WTC11 (cell line): ENCODE measurements around the gene UGT1A9. TPM values are rescaled to one million over a fixed set of nuclear protein-coding genes. Genes with fewer than 3 reads are reported as not detected.

Experiments
- ATAC-seq: fragments of 200-7000 bp; cut with Tn5 transposase; 2 replicates; pipeline ENCODE4 v1.10.0; 2021; ENCODE audit warnings: mild to moderate bottlenecking, moderate library complexity
- CTCF ChIA-PET: fragments of 300-600 bp; sonication (Branson Sonifier 250); formaldehyde crosslinking; loops from one replicate; lab custom pipeline; 2021; ENCODE audit warnings: antibody characterized with exemption; lab: Charles Lee
- POLR2A ChIA-PET: fragments of 350-600 bp; sonication (Branson Sonifier 250); formaldehyde crosslinking; loops from one replicate; lab custom pipeline; 2021; ENCODE audit warnings: antibody characterized with exemption; lab: Charles Lee
- DNase-seq: peaks from one replicate; pipeline ENCODE4 v3.0.0; 2021; ENCODE audit warnings: low spot score
- H3K27ac Mint-ChIP-seq: 2 replicates; pipeline ENCODE4 v1.8.0; 2021; ENCODE audit warnings: mixed read lengths
- H3K27me3 Mint-ChIP-seq: 2 replicates; pipeline ENCODE4 v1.8.0; 2021; ENCODE audit warnings: low read depth, mild to moderate bottlenecking, moderate library complexity, mixed read lengths
- H3K36me3 Mint-ChIP-seq: 2 replicates; pipeline ENCODE4 v1.8.0; 2021; ENCODE audit warnings: mixed read lengths
- H3K4me1 Mint-ChIP-seq: 2 replicates; pipeline ENCODE4 v1.8.0; 2022; ENCODE audit warnings: mixed read lengths
- H3K4me3 Mint-ChIP-seq: 2 replicates; pipeline ENCODE4 v1.8.0; 2021; ENCODE audit warnings: mild to moderate bottlenecking, moderate library complexity, mixed read lengths
- H3K9me3 Mint-ChIP-seq: 2 replicates; pipeline ENCODE4 v1.8.0; 2021; ENCODE audit warnings: mixed read lengths
- CREB1 ChIP-seq: sonication (generic); formaldehyde crosslinking; IDR thresholded peaks from 2 replicates; pipeline ENCODE4 v1.8.0; 2023; ENCODE audit warnings: mild to moderate bottlenecking, missing genetic modification reagents
- CTCF ChIP-seq: fragments of 200-600 bp; IDR thresholded peaks from 2 replicates; pipeline ENCODE4 v1.8.0; 2022; ENCODE audit warnings: antibody characterized with exemption
- E2F4 ChIP-seq: sonication (generic); formaldehyde crosslinking; IDR thresholded peaks from 2 replicates; pipeline ENCODE4 v1.8.1; 2022; ENCODE audit warnings: low read depth, mild to moderate bottlenecking, moderate library complexity, missing genetic modification reagents, borderline replicate concordance
- ELF4 ChIP-seq: sonication (generic); formaldehyde crosslinking; IDR thresholded peaks from 2 replicates; pipeline ENCODE4 v1.8.1; 2022; ENCODE audit warnings: low read depth, mild to moderate bottlenecking, moderate library complexity, missing genetic modification reagents
- ETV6 ChIP-seq: sonication (generic); formaldehyde crosslinking; IDR thresholded peaks from 2 replicates; pipeline ENCODE4 v1.8.1; 2022; ENCODE audit warnings: mild to moderate bottlenecking, missing genetic modification reagents
- FOXP4 ChIP-seq: sonication (generic); formaldehyde crosslinking; IDR thresholded peaks from 2 replicates; pipeline ENCODE4 v1.8.0; 2022; ENCODE audit warnings: mild to moderate bottlenecking, missing genetic modification reagents
- GTF2I ChIP-seq: fragments of 250-450 bp; sonication (Bioruptor Pico); conservative IDR thresholded peaks from 2 replicates; pipeline ENCODE4 v1.4.0; 2021; ENCODE audit warnings: mild to moderate bottlenecking
- HMGXB4 ChIP-seq: sonication (generic); formaldehyde crosslinking; IDR thresholded peaks from 2 replicates; pipeline ENCODE4 v1.8.1; 2023; ENCODE audit warnings: mild to moderate bottlenecking, moderate library complexity, missing genetic modification reagents
- KAT7 ChIP-seq: sonication (generic); formaldehyde crosslinking; IDR thresholded peaks from 2 replicates; pipeline ENCODE4 v1.8.1; 2023; ENCODE audit warnings: missing genetic modification reagents, mild to moderate bottlenecking, borderline replicate concordance
- MAX ChIP-seq: sonication (generic); formaldehyde crosslinking; IDR thresholded peaks from 2 replicates; pipeline ENCODE4 v1.8.0; 2022; ENCODE audit warnings: mild to moderate bottlenecking, missing genetic modification reagents
- MXD4 ChIP-seq: fragments of 250-450 bp; sonication (Bioruptor Pico); IDR thresholded peaks from 2 replicates; pipeline ENCODE4 v1.8.0; 2021; ENCODE audit warnings: mild to moderate bottlenecking, moderate library complexity, borderline replicate concordance
- OVOL2 ChIP-seq: fragments of 250-450 bp; sonication (Bioruptor Pico); IDR thresholded peaks from 2 replicates; pipeline ENCODE4 v1.9.0; 2021; ENCODE audit warnings: mild to moderate bottlenecking, borderline replicate concordance
- RELA ChIP-seq: sonication (generic); formaldehyde crosslinking; IDR thresholded peaks from 2 replicates; pipeline ENCODE4 v1.8.1; 2022; ENCODE audit warnings: missing genetic modification reagents, mild to moderate bottlenecking, borderline replicate concordance
- SP1 ChIP-seq: sonication (generic); formaldehyde crosslinking; conservative IDR thresholded peaks from 2 replicates; pipeline ENCODE4 v1.8.1; 2022; ENCODE audit warnings: missing genetic modification reagents
- ZNF138 ChIP-seq: sonication (generic); formaldehyde crosslinking; conservative IDR thresholded peaks from 2 replicates; pipeline ENCODE4 v1.8.1; 2022; ENCODE audit warnings: mild to moderate bottlenecking, moderate library complexity, missing genetic modification reagents
- ZNF219 ChIP-seq: sonication (generic); formaldehyde crosslinking; IDR thresholded peaks from 2 replicates; pipeline ENCODE4 v1.8.0; 2023; ENCODE audit warnings: missing genetic modification reagents, mild to moderate bottlenecking, borderline replicate concordance
- ZNF423 ChIP-seq: fragments of 250-450 bp; sonication (Bioruptor Pico); IDR thresholded peaks from 2 replicates; pipeline ENCODE4 v2.1.2; 2022; ENCODE audit warnings: mild to moderate bottlenecking, moderate library complexity
- ZNF425 ChIP-seq: fragments of 250-450 bp; sonication (Bioruptor Pico); conservative IDR thresholded peaks from 2 replicates; pipeline ENCODE4 v1.9.0; 2021; ENCODE audit warnings: mild to moderate bottlenecking
- ZSCAN18 ChIP-seq: fragments of 250-450 bp; sonication (Bioruptor Pico); IDR thresholded peaks from 2 replicates; pipeline ENCODE4 v2.1.2; 2022; ENCODE audit warnings: mild to moderate bottlenecking, moderate library complexity
- total RNA-seq: library from RNA; stranded (reverse); gene quantifications from 3 replicates; pipeline ENCODE4 v1.2.3, GENCODE V29; 2021

Gene UGT1A9
- total RNA-seq, 1 experiment from 2014 or later, result not detected

GRCh38 chr2:233684640-233685039 is 12.9 kb downstream of the UGT1A9 start:
- no peak overlapping the region for H3K27ac Mint-ChIP-seq
- no peak for DNase-seq
- H3K36me3 Mint-ChIP-seq, result no peaks in the 10 kb centered on the region
- peaks cover 10% of the 10 kb centered on the region; the same call in 1 of the 2 replicates for H3K4me1 Mint-ChIP-seq
- 0 out of 2 replicates have a peak, but pooled peaks cover 4% of the 10 kb centered on the region for H3K9me3 Mint-ChIP-seq
- CTCF ChIA-PET, result no interaction called here
- no peak for TF ChIP-seq MXD4
- no peak for TF ChIP-seq MAX (CRISPR knock-in tag)
- no peak for TF ChIP-seq OVOL2 (CRISPR knock-in tag)
- TF ChIP-seq ZNF425 (CRISPR knock-in tag), result no peak
- peaks cover 4% of the 10 kb centered on the region; the same call in 1 of the 2 replicates for H3K27me3 Mint-ChIP-seq
- POLR2A ChIA-PET, result no interaction called here
- H3K4me3 Mint-ChIP-seq, result no peak overlapping the region
- no peak for ATAC-seq

- CTCF ChIA-PET, result no interaction called here
- Mint-ChIP-seq H3K4me1 (peaks cover 20% of the 10 kb centered on the region), H3K9me3 (0 out of 2 replicates have a peak, but pooled peaks cover 4% of the 10 kb centered on the region), H3K27me3 (no peaks in the 10 kb centered on the region), H3K36me3 (no peaks in the 10 kb centered on the region), H3K27ac (no peak overlapping the region), H3K4me3 (no peak overlapping the region)
- no peak for DNase-seq
- no peak for ATAC-seq
- no peak for TF ChIP-seq ETV6 (CRISPR knock-in tag)
- TF ChIP-seq CREB1, result no peak
- POLR2A ChIA-PET, result no interaction called here
Observed at GRCh38 chr2:233686928-233687327, 15.2 kb downstream of the UGT1A9 start.

- TF ChIP-seq ELF4, result no peak
- no peak for TF ChIP-seq E2F4
- TF ChIP-seq HMGXB4, result no peak
- TF ChIP-seq ZNF138 (CRISPR knock-in tag), result no peak
- no peak for TF ChIP-seq GTF2I
- TF ChIP-seq ZNF423 (CRISPR knock-in tag), result no peak
- no peak for TF ChIP-seq SP1
- TF ChIP-seq KAT7 (CRISPR knock-in tag), result no peak
- no peak for TF ChIP-seq FOXP4
- no peak for TF ChIP-seq CTCF
- no peak for TF ChIP-seq ZSCAN18 (CRISPR knock-in tag)
- no peak for TF ChIP-seq ZNF219 (CRISPR knock-in tag)
- TF ChIP-seq RELA (CRISPR knock-in tag), result no peak
- TF ChIP-seq, all 79 proteins: peak for 0
Observed at GRCh38 chr2:233688341-233688740, 16.6 kb downstream of the UGT1A9 start.

More at GRCh38 chr2:233688341-233688740, 16.6 kb downstream of the UGT1A9 start:
- ChIA-PET POLR2A (no interaction called here), CTCF (interaction anchor here (1.4 kb wide), 1 partner anchor 23 kb away, joined by 3 read pairs; no protein-coding TSS in a partner anchor)
- DNase-seq (no peak), ATAC-seq (no peak)
- H3K27me3 Mint-ChIP-seq, result peaks cover 3% of the 10 kb centered on the region; the same call in 1 of the 2 replicates
- H3K9me3 Mint-ChIP-seq, result 0 out of 2 replicates have a peak, but pooled peaks cover 4% of the 10 kb centered on the region
- H3K27ac Mint-ChIP-seq, result no peak overlapping the region
- H3K4me1 Mint-ChIP-seq, result peaks cover 24% of the 10 kb centered on the region
- no peaks in the 10 kb centered on the region for H3K36me3 Mint-ChIP-seq
- no peak overlapping the region for H3K4me3 Mint-ChIP-seq
